Mucosa of descending colon (tissue), 3 donors: ENCODE data around the gene COL5A1. TPM values are rescaled to one million over a fixed set of nuclear protein-coding genes. Genes with fewer than 3 reads are reported as not detected.

Experiments
- ATAC-seq: fragments of 200-7000 bp; cut with Tn5 transposase; one replicate; pipeline ENCODE4 v1.9.1; 2020; ENCODE audit warnings: mild to moderate bottlenecking, moderate library complexity
- DNase-seq, 3 donors: peaks; one replicate each; pipeline ENCODE4 v3.0.0-alpha.2; 2020
- H3K36me3 ChIP-seq: fragments of 200-600 bp; one replicate; pipeline ENCODE4 v1.8.0; 2021; ENCODE audit warnings: low read depth, mild to moderate bottlenecking
- H3K4me1 ChIP-seq: fragments of 200-600 bp; one replicate; pipeline ENCODE4 v1.8.0; 2021; ENCODE audit warnings: low read depth, mild to moderate bottlenecking
- H3K4me3 ChIP-seq: fragments of 200-600 bp; one replicate; pipeline ENCODE4 v1.8.0; 2021; ENCODE audit warnings: mild to moderate bottlenecking
- H3K9me3 ChIP-seq: fragments of 200-600 bp; one replicate; pipeline ENCODE4 v1.8.0; 2021; ENCODE audit warnings: mild to moderate bottlenecking
- CTCF ChIP-seq: fragments of 200-600 bp; IDR thresholded peaks from one replicate; pipeline ENCODE4 v1.8.0; 2022; ENCODE audit warnings: antibody characterized with exemption, mild to moderate bottlenecking
- intact Hi-C, 2 donors: fragments of 100-400 bp; cut with DNase I in 1 of 2; cut with micrococcal nuclease in 1 of 2; formaldehyde crosslinking; loops; one replicate each; pipeline versions ENCODE4 v1.11.0 to v1.11.1; 2022; cut with DNase I, micrococcal nuclease
- total RNA-seq, 3 donors: library from RNA; stranded (reverse); fragmentation: NEBNext Ultra II Directional in 2 of 3; extraction: Animal tissue kit (Norgen Biotek cat#: 25700) in 2 of 3; gene quantifications; one replicate each; pipeline versions ENCODE4 v1.2.1 to v1.2.4, GENCODE V29; 2021 to 2023
- donor health status: DM: no; HTN: no; CAD: no; lungs with moderate emphysema.
- donor health status: DM: no; HTN: no; CAD: no.
- donor health status: DM: no; HTN: yes; CAD: no.

Gene COL5A1
- total RNA-seq, 3 donors from 2014 or later: 8.6 to 62.3 (median 22.2) TPM

- no peak for DNase-seq
- Histone ChIP-seq H3K9me3 (no peaks in the 10 kb centered on the region), H3K4me3 (no peak overlapping the region), H3K4me1 (no peaks in the 10 kb centered on the region), H3K36me3 (no peaks in the 10 kb centered on the region)
- intact Hi-C loops: no loop called here
- ATAC-seq: no peak
- TF ChIP-seq CTCF: no peak
These were observed 28.5 kb downstream of the COL5A1 start for GRCh38 chr9:134670042-134670525.

- intact Hi-C loops: no loop called here
- DNase-seq (peak in 2 of 3 donors; percentile 19 to 40), ATAC-seq (no peak)
- Histone ChIP-seq H3K9me3 (no peaks in the 10 kb centered on the region), H3K36me3 (no peaks in the 10 kb centered on the region), H3K4me3 (no peak overlapping the region), H3K4me1 (no peaks in the 10 kb centered on the region)
- no peak for TF ChIP-seq CTCF
These were observed 29.3 kb downstream of the COL5A1 start for GRCh38 chr9:134670851-134671281.

GRCh38 chr9:134671341-134672113, 29.9 kb downstream of the COL5A1 start:
- no peak for ATAC-seq
- Histone ChIP-seq H3K4me3 (no peak overlapping the region), H3K36me3 (no peaks in the 10 kb centered on the region), H3K4me1 (no peaks in the 10 kb centered on the region), H3K9me3 (no peaks in the 10 kb centered on the region)
- intact Hi-C loops: no loop called here
- peak in 1 of 3 donors; percentile 22 for DNase-seq
- no peak for TF ChIP-seq CTCF

- no peak overlapping the region for H3K4me3 ChIP-seq
- ATAC-seq: no peak
- no peak for TF ChIP-seq CTCF
- intact Hi-C loops: no loop called here
- H3K4me1 ChIP-seq: peaks cover 2% of the 10 kb centered on the region
- DNase-seq: no peak
- H3K9me3 ChIP-seq: no peaks in the 10 kb centered on the region
- H3K36me3 ChIP-seq: no peaks in the 10 kb centered on the region
These were observed 34.8 kb downstream of the COL5A1 start for GRCh38 chr9:134676361-134676760.

GRCh38 chr9:134676886-134677285, 35.3 kb downstream of the COL5A1 start:
- ATAC-seq (no peak), DNase-seq (no peak)
- intact Hi-C loops: no loop called here
- Histone ChIP-seq H3K4me1 (peaks cover 2% of the 10 kb centered on the region), H3K4me3 (no peak overlapping the region), H3K36me3 (no peaks in the 10 kb centered on the region), H3K9me3 (no peaks in the 10 kb centered on the region)
- no peak for TF ChIP-seq CTCF
